Loucy (cell line): ENCODE data around the gene LRPPRC.
"Not testable (repeated sequence)": the region's sequence is repeated elsewhere in the genome, so short reads cannot be mapped to it uniquely, and the experiment has no call there.

Experiments
- CTCF ChIP-seq: fragments of 200-600 bp; sonication (generic); conservative IDR thresholded peaks from 2 replicates; pipeline ENCODE4 v1.5.1; 2014; ENCODE audit warnings: mild to moderate bottlenecking, antibody characterized with exemption, low read length
- EZH2phosphoT487 ChIP-seq: fragments of 200-600 bp; IDR thresholded peaks from 2 replicates; pipeline ENCODE4 v1.6.1; 2018; ENCODE audit warnings: antibody characterized with exemption, mild to moderate bottlenecking, moderate library complexity, borderline replicate concordance

- not testable (repeated sequence) for TF ChIP-seq CTCF, EZH2phosphoT487
Observed at GRCh38 chr2:44013205-44013604, 17.4 kb upstream of the LRPPRC start.
